ENCODE results near the gene CDC14A. TPM values are rescaled to one million over a fixed set of nuclear protein-coding genes. Genes with fewer than 3 reads are reported as not detected.

CDC14A gene
- total RNA-seq, 1 experiment from 2014 or later: 11.1 TPM

DNA sequence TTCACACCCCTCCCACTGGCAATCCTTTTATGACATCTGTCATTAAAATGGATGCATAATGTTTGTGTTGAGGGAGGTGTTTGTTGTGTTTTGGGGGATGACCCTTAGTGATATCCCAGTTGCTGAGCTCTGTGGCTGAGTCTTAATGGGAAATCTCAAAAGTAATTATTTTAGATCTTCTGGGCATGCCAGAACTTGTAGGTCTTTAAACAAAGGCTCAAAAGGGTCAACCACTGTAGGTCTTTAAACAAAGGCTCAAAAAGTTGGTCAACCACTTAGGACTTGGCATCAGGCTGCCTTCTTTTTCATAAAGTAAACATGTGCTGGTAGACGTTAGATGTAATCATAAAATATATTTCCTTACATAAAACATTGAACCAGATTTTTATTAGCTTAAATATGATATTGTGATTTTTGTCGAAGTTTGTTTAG is 78.0 kb downstream of the CDC14A start:
- H3K27ac Mint-ChIP-seq: peak overlapping the region; percentile 25; the same call in 1 of the 2 replicates
- ChIA-PET POLR2A (no interaction called here), CTCF (interaction anchor here (0.9 kb wide), 1 partner anchor 25 kb away, joined by 4 read pairs; no protein-coding TSS in a partner anchor)
- H3K9me3 Mint-ChIP-seq: no peaks in the 10 kb centered on the region
- DNase-seq (ENCODE audit: low spot score) (no peak), ATAC-seq (no peak)
- no peak overlapping the region for H3K4me3 Mint-ChIP-seq
- peaks cover 33% of the 10 kb centered on the region for H3K4me1 Mint-ChIP-seq
- no peaks in the 10 kb centered on the region for H3K36me3 Mint-ChIP-seq
- H3K27me3 Mint-ChIP-seq (ENCODE audit: low read depth): no peaks in the 10 kb centered on the region
- TF ChIP-seq JAZF1 (CRISPR knock-in tag; IDR thresholded peaks at IDR 0.05) (no peak), NFYB (CRISPR knock-in tag; conservative IDR thresholded peaks at IDR 0.05; ENCODE audit: low read depth) (no peak), MXD4 (CRISPR knock-in tag; IDR thresholded peaks at IDR 0.05; ENCODE audit: borderline replicate concordance) (no peak)
- TF ChIP-seq, protein P1, sequence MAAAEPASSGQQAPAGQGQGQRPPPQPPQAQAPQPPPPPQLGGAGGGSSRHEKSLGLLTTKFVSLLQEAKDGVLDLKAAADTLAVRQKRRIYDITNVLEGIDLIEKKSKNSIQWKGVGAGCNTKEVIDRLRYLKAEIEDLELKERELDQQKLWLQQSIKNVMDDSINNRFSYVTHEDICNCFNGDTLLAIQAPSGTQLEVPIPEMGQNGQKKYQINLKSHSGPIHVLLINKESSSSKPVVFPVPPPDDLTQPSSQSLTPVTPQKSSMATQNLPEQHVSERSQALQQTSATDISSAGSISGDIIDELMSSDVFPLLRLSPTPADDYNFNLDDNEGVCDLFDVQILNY (CRISPR knock-in tag; IDR thresholded peaks at IDR 0.05): no peak

GRCh38 chr1:100431954-100432353 is 79.6 kb downstream of the CDC14A start:
- POLR2A ChIA-PET: no interaction called here
- Mint-ChIP-seq H3K36me3 (no peaks in the 10 kb centered on the region), H3K27me3 (ENCODE audit: low read depth) (no peaks in the 10 kb centered on the region), H3K9me3 (no peaks in the 10 kb centered on the region), H3K4me1 (peaks cover 43% of the 10 kb centered on the region), H3K4me3 (no peak overlapping the region), H3K27ac (no peak overlapping the region)
- DNase-seq (ENCODE audit: low spot score): no peak
- CTCF ChIA-PET: interaction anchor here (1.3 kb wide), 1 partner anchor 9 kb away, joined by 5 read pairs; no protein-coding TSS in a partner anchor
- TF ChIP-seq JUN (CRISPR knock-in tag; IDR thresholded peaks at IDR 0.05) (no peak), ZNF416 (CRISPR knock-in tag; IDR thresholded peaks at IDR 0.05) (no peak), FOXP1 (CRISPR knock-in tag; IDR thresholded peaks at IDR 0.05; ENCODE audit: borderline replicate concordance) (no peak)
- no peak for ATAC-seq

- Mint-ChIP-seq H3K4me3 (no peak overlapping the region), H3K27ac (no peak overlapping the region), H3K9me3 (no peaks in the 10 kb centered on the region), H3K36me3 (no peaks in the 10 kb centered on the region), H3K4me1 (peaks cover 52% of the 10 kb centered on the region), H3K27me3 (ENCODE audit: low read depth) (no peaks in the 10 kb centered on the region)
- TF ChIP-seq ZNF671 (CRISPR knock-in tag; IDR thresholded peaks at IDR 0.05) (no peak), SMAD4 (CRISPR knock-in tag; IDR thresholded peaks at IDR 0.05) (no peak), RORB (CRISPR knock-in tag; IDR thresholded peaks at IDR 0.05) (no peak), ELF4 (CRISPR knock-in tag; IDR thresholded peaks at IDR 0.05; ENCODE audit: low read depth) (no peak), ATF3 (CRISPR knock-in tag; conservative IDR thresholded peaks at IDR 0.05) (no peak), USF1 (CRISPR knock-in tag; IDR thresholded peaks at IDR 0.05) (no peak)
- TF ChIP-seq, protein P1 (CRISPR knock-in tag; IDR thresholded peaks at IDR 0.05): no peak
- POLR2A ChIA-PET: no interaction called here
- no peak for ATAC-seq
- CTCF ChIA-PET: interaction anchor here (1.2 to 2.2 kb wide), 4 partner anchors 9 to 29 kb away, joined by 4 to 9 read pairs (median 5); no protein-coding TSS in a partner anchor
- DNase-seq (ENCODE audit: low spot score): no peak
These were observed 81.3 kb downstream of the CDC14A start for GRCh38 chr1:100433563-100433962.

DNA sequence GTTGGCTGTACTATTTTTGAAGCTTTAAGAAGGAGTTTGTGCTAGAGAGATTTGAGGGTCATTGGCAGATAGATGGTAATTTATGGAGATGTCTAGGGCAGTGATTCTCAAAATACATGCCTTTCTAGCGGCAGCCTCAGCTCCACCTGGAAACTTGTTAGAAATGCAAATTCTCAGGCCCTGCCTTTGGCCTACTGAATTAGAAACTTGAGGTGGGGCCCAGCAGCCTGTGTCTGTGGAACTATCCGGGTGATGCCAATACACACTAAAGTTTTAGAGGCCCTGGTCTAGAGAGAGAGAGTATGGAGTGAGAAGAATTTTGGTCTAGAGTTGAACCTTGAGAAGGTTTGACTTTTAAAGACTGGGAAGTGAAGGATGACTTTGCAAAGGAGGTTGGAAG is 82.5 kb downstream of the CDC14A start:
- peak; percentile 14 for DNase-seq (ENCODE audit: low spot score)
- Mint-ChIP-seq H3K4me3 (0 out of 2 replicates have a peak overlapping the region, but pooled peaks have one; percentile 1), H3K9me3 (no peaks in the 10 kb centered on the region), H3K4me1 (peaks cover 60% of the 10 kb centered on the region), H3K36me3 (no peaks in the 10 kb centered on the region), H3K27me3 (ENCODE audit: low read depth) (no peaks in the 10 kb centered on the region), H3K27ac (peak overlapping the region; percentile 47)
- POLR2A ChIA-PET: no interaction called here
- peak; percentile 43 for ATAC-seq
- TF ChIP-seq ETV6 (CRISPR knock-in tag; IDR thresholded peaks at IDR 0.05) (no peak), NR3C1 (CRISPR knock-in tag; conservative IDR thresholded peaks at IDR 0.05; ENCODE audit: low read depth) (no peak), JUN (CRISPR knock-in tag; IDR thresholded peaks at IDR 0.05) (no peak), NFATC4 (CRISPR knock-in tag; IDR thresholded peaks at IDR 0.05) (no peak), TCF7 (CRISPR knock-in tag; IDR thresholded peaks at IDR 0.05; ENCODE audit: low read depth) (no peak), AFF4 (CRISPR knock-in tag; IDR thresholded peaks at IDR 0.05; ENCODE audit: borderline replicate concordance) (no peak), USF1 (CRISPR knock-in tag; IDR thresholded peaks at IDR 0.05) (no peak)
- TF ChIP-seq, protein P1 (CRISPR knock-in tag; IDR thresholded peaks at IDR 0.05): no peak
- CTCF ChIA-PET: interaction anchor here (1.1 to 2.2 kb wide), 5 partner anchors 10 to 29 kb away, joined by 3 to 9 read pairs (median 4); no protein-coding TSS in a partner anchor
